Measurements from ENCODE around the gene GMPR. TPM values are rescaled to one million over a fixed set of nuclear protein-coding genes. Genes with fewer than 3 reads are reported as not detected.

GMPR gene
- total RNA-seq, 4 donors from 2014 or later = 0.53 to 6.3 (median 1.6) TPM

GRCh38 chr6:16277101-16277981 is 39.0 kb downstream of the GMPR start:
- Histone ChIP-seq H3K4me1 (peaks cover 6 to 16% (median 9%) of the 10 kb centered on the region in 3 donors), H3K9me3 (no peaks in the 10 kb centered on the region), H3K4me3 (no peak overlapping the region), H3K27ac (peak overlapping the region in 2 of 4 donors; percentile 9 to 52), H3K36me3 (no peaks in the 10 kb centered on the region), H3K27me3 (no peaks in the 10 kb centered on the region)
- intact Hi-C loops (cut with DNase I) = no loop called here
- TF ChIP-seq CTCF (IDR thresholded peaks at IDR 0.05) = peak in 3 of 6 experiments; percentile 9 to 33 (median 22)
- TF ChIP-seq POLR2A (IDR thresholded peaks at IDR 0.05) = no peak
- WGBS, 2 donors = 43 to 62% methylated on average over 6 to 14 of the region's 18 CpGs
- no peak for DNase-seq

DNA sequence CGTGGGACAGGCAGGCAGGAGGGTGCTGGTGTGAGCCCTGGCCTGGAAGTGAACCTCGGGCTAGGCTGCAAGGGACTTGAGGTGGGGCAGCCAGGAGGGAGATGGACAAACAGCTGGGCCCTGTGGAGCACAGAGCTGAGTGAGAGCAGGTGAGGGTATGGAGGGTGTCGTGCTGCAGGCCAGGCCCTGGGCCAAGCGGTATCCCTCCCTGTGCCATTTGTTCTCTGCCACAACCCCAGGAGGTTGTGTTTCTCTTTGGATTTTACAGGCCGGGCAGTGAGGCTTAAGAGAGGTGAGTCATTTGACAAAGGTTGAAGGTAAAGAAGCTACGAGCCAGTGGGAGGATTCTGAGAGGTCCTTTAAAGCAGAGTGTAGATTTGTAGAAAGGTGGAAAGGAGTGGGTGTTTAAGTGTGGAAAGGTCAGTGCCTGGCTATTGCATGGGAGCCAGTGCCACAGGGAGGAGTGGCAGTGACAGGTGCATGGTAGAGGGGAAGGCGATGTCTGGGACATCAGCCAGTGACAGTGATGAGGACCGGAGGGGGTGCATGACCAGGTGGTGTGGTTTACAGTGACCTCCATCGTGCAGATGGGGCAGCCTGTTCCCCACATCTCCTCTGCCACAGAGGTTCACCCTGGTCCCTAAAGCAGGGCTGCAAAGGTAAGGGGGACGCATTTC is 39.8 kb downstream of the GMPR start:
- no peaks in the 10 kb centered on the region for H3K9me3 ChIP-seq
- intact Hi-C loops (cut with DNase I) = no loop called here
- DNase-seq = no peak
- TF ChIP-seq CTCF (IDR thresholded peaks at IDR 0.05) (no peak), POLR2A (IDR thresholded peaks at IDR 0.05) (no peak)
- H3K36me3 ChIP-seq = no peaks in the 10 kb centered on the region
- H3K27me3 ChIP-seq = no peaks in the 10 kb centered on the region
- peak overlapping the region in 2 of 4 donors; percentile 9 to 52 for H3K27ac ChIP-seq
- no peak overlapping the region for H3K4me3 ChIP-seq
- H3K4me1 ChIP-seq = peaks cover 6 to 16% (median 9%) of the 10 kb centered on the region in 3 donors
- WGBS, 2 donors = 76 to 77% methylated on average over 10 of the region's 10 CpGs

DNA sequence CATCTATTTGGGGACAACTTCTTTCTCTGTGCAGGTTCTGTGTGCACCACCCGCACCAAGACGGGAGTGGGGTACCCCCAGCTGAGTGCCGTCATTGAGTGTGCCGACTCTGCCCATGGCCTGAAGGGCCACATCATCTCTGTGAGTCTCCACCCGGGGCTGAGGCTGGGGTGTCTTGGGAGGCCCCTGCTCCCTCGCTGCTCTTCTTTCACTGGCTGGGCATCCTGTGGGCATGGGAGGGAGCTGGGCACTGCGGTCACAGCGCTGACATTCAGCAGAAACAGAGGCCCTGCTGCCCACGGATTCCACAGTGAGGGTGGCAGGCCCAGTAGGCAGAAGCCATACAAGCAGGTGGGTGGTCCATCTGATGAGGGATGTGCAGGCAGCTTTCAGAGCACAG is 40.4 kb downstream of the GMPR start:
- TF ChIP-seq POLR2A (IDR thresholded peaks at IDR 0.05) = no peak
- Histone ChIP-seq H3K27ac (no peak overlapping the region), H3K4me3 (no peak overlapping the region), H3K36me3 (no peaks in the 10 kb centered on the region), H3K9me3 (no peaks in the 10 kb centered on the region), H3K27me3 (no peaks in the 10 kb centered on the region), H3K4me1 (peaks cover 6 to 16% (median 9%) of the 10 kb centered on the region in 3 donors)
- DNase-seq = no peak
- 100% methylated on average over 4 of the region's 9 CpGs; no CpG with 5 or more reads in 1 of the 2 donors for WGBS, 2 donors
- intact Hi-C loops (cut with DNase I) = no loop called here

DNA sequence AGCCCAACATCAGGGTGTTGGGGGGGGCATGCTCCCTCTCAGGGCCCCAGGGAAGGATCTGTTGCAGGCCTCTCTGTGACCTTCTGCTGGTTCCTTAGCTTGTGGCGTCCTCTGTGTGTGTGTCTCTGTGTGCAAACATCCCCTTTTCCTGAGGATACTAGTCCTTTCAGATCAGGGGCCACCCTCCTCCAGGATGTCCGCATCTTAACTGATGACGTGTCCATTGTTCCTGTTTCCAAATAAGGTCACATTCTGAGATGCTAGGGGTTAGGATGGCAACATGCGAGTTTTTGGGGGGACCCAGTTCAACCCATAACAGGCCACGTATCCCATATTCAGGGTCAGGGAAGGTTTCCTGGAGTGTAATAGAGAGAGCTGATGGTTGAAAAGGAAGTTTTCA is 40.9 kb downstream of the GMPR start:
- DNase-seq = no peak
- intact Hi-C loops (cut with DNase I) = no loop called here
- H3K9me3 ChIP-seq = no peaks in the 10 kb centered on the region
- no peaks in the 10 kb centered on the region for H3K36me3 ChIP-seq
- TF ChIP-seq CTCF (IDR thresholded peaks at IDR 0.05) (no peak), POLR2A (IDR thresholded peaks at IDR 0.05) (no peak)
- no peak overlapping the region for H3K4me3 ChIP-seq
- 60 to 97% methylated on average over 1 to 5 of the region's 5 CpGs for WGBS, 2 donors
- no peak overlapping the region for H3K27ac ChIP-seq
- H3K27me3 ChIP-seq = no peaks in the 10 kb centered on the region
- peaks cover 6 to 16% (median 9%) of the 10 kb centered on the region in 3 donors for H3K4me1 ChIP-seq

- TF ChIP-seq CTCF (IDR thresholded peaks at IDR 0.05) = no peak
- TF ChIP-seq POLR2A (IDR thresholded peaks at IDR 0.05) = no peak
- intact Hi-C loops (cut with DNase I) = no loop called here
- Histone ChIP-seq H3K27ac (no peak overlapping the region), H3K9me3 (no peaks in the 10 kb centered on the region), H3K4me3 (no peak overlapping the region), H3K4me1 (peaks cover 6 to 11% (median 7%) of the 10 kb centered on the region in 3 donors), H3K27me3 (no peaks in the 10 kb centered on the region), H3K36me3 (no peaks in the 10 kb centered on the region)
- DNase-seq = no peak
- 90 to 92% methylated on average over 4 of the region's 4 CpGs for WGBS, 2 donors
These were observed 44.0 kb downstream of the GMPR start for GRCh38 chr6:16282370-16282769.

Measured in esophagus squamous epithelium (tissue), 5 donors.